Trophoblast cell (in vitro differentiated cells and primary cell): ENCODE results near the gene UNC13D.
"Not testable (repeated sequence)": the region's sequence is repeated elsewhere in the genome, so short reads cannot be mapped to it uniquely, and the experiment has no call there.

ENCODE experiments used
- DNase-seq, 2 donors: peaks; one replicate each; pipeline ENCODE4 v3.0.0-alpha.2; 2016
- H2AFZ ChIP-seq: 2 replicates; pipeline ENCODE4 v1.6.1; 2013; ENCODE audit warnings: low read length, moderate library complexity, mild to moderate bottlenecking; ENCODE audit not compliant: insufficient read depth, poor library complexity
- H2AK5ac ChIP-seq: 2 replicates; pipeline ENCODE4 v1.6.1; 2013; ENCODE audit warnings: mild to moderate bottlenecking, low read length
- H2BK120ac ChIP-seq: 2 replicates; pipeline ENCODE4 v1.6.1; 2013; ENCODE audit warnings: low read length, mild to moderate bottlenecking, moderate library complexity; ENCODE audit not compliant: insufficient read depth, poor library complexity
- H2BK12ac ChIP-seq: 2 replicates; pipeline ENCODE4 v1.6.1; 2013; ENCODE audit warnings: mild to moderate bottlenecking, low read length, moderate library complexity
- H2BK5ac ChIP-seq: 2 replicates; pipeline ENCODE4 v1.6.1; 2013; ENCODE audit warnings: low read length, low read depth, moderate library complexity, mild to moderate bottlenecking; ENCODE audit not compliant: poor library complexity
- H3K14ac ChIP-seq: 2 replicates; pipeline ENCODE4 v1.6.1; 2013; ENCODE audit warnings: mild to moderate bottlenecking, low read length
- H3K18ac ChIP-seq: 2 replicates; pipeline ENCODE4 v1.6.1; 2013; ENCODE audit warnings: mild to moderate bottlenecking, low read length
- H3K23ac ChIP-seq: 2 replicates; pipeline ENCODE4 v1.6.1; 2013; ENCODE audit warnings: low read length
- H3K27ac ChIP-seq: 2 replicates; pipeline ENCODE4 v1.5.1; 2013; ENCODE audit warnings: low read depth, mild to moderate bottlenecking, inconsistent platforms, low read length, moderate library complexity
- H3K27me3 ChIP-seq: 2 replicates; pipeline ENCODE4 v1.6.1; 2013; ENCODE audit warnings: inconsistent platforms, mild to moderate bottlenecking, low read length, moderate library complexity; ENCODE audit not compliant: insufficient read depth
- H3K36me3 ChIP-seq, 2 experiments: 1 replicate in 1 of 2; 2 replicates in 1 of 2; pipeline ENCODE4 v1.6.1; 2013; ENCODE audit warnings: low read length in 2 of 2, mild to moderate bottlenecking in 2 of 2, moderate library complexity in 1 of 2; ENCODE audit not compliant: insufficient read depth in 2 of 2, control insufficient read depth in 1 of 2
- H3K4ac ChIP-seq: 2 replicates; pipeline ENCODE4 v1.6.1; 2013; ENCODE audit warnings: low read depth, mild to moderate bottlenecking, low read length, moderate library complexity
- H3K4me1 ChIP-seq, 2 experiments: 1 replicate in 1 of 2; 2 replicates in 1 of 2; pipeline ENCODE4 v1.6.1; 2013; ENCODE audit warnings: low read length in 2 of 2, mild to moderate bottlenecking in 2 of 2, moderate library complexity in 1 of 2; ENCODE audit not compliant: insufficient read depth in 2 of 2, control insufficient read depth in 1 of 2
- H3K4me2 ChIP-seq: 2 replicates; pipeline ENCODE4 v1.6.1; 2013; ENCODE audit warnings: inconsistent platforms, mild to moderate bottlenecking, low read length, moderate library complexity
- H3K4me3 ChIP-seq: 2 replicates; pipeline ENCODE4 v1.5.1; 2013; ENCODE audit warnings: mild to moderate bottlenecking, low read depth, low read length, inconsistent platforms
- H3K79me1 ChIP-seq: one replicate; pipeline ENCODE4 v1.6.1; 2013; ENCODE audit warnings: low read length
- H3K79me2 ChIP-seq: 2 replicates; pipeline ENCODE4 v1.6.1; 2013; ENCODE audit warnings: low read length, mild to moderate bottlenecking; ENCODE audit not compliant: control insufficient read depth, insufficient read depth, poor library complexity
- H3K9ac ChIP-seq: 2 replicates; pipeline ENCODE4 v1.6.1; 2013; ENCODE audit warnings: mild to moderate bottlenecking, low read length
- H3K9me3 ChIP-seq: 2 replicates; pipeline ENCODE4 v1.6.1; 2013; ENCODE audit warnings: low read depth, mild to moderate bottlenecking, control low read depth, inconsistent platforms, low read length; ENCODE audit not compliant: insufficient read depth
- H4K12ac ChIP-seq: 2 replicates; pipeline ENCODE4 v1.6.1; 2013; ENCODE audit warnings: low read depth, mild to moderate bottlenecking, low read length, moderate library complexity
- H4K8ac ChIP-seq: 2 replicates; pipeline ENCODE4 v1.6.1; 2013; ENCODE audit warnings: low read depth, mild to moderate bottlenecking, low read length, moderate library complexity
- H4K91ac ChIP-seq: one replicate; pipeline ENCODE4 v1.6.1; 2013; ENCODE audit warnings: low read depth, mild to moderate bottlenecking, low read length, moderate library complexity
- WGBS: extraction: QIAGEN DNeasy Blood & Tissue Kit; methylation state at CpG from one replicate; pipeline ENCODE4 v1.1.7; 2013; ENCODE audit warnings: missing lambda C conversion rate; ENCODE audit not compliant: insufficient read length, insufficient coverage; ENCODE audit errors: extremely low coverage; 5-methylcytosine and 5-hydroxymethylcytosine counted together

The UNC13D gene

DNA sequence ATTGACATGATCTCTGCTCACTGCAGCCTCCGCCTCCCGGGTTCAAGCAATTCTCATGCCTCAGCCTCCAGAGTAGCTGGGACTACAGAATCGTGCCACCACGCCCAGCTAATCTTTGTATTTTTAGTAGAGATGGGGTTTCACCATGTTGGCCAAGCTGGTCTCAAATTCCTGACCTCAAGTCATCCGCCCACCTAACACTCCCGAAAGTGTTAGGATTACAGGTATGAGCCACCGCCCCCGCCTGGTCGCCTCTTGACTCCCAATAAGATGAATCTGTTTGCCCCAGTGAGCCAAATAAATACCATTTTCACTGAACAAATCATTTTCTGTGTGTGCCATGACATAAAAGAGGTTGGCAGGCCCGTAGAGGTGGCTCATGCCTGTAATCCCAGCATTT lies 15.2 kb upstream of the UNC13D start:
- H3K79me2 ChIP-seq, H3K4me2 ChIP-seq, H4K8ac ChIP-seq, H2AK5ac ChIP-seq, H3K27ac ChIP-seq, H2BK12ac ChIP-seq, H3K4ac ChIP-seq, H3K18ac ChIP-seq, H3K4me1 ChIP-seq, H2BK120ac ChIP-seq, H3K9me3 ChIP-seq, H2AFZ ChIP-seq, H4K12ac ChIP-seq, H3K27me3 ChIP-seq, H3K36me3 ChIP-seq, DNase-seq, H3K79me1 ChIP-seq, H4K91ac ChIP-seq, H3K14ac ChIP-seq, H3K4me3 ChIP-seq, H3K9ac ChIP-seq, H2BK5ac ChIP-seq, H3K23ac ChIP-seq: not testable (repeated sequence)
- WGBS = no CpG with 5 or more reads among the region's 10 CpGs

DNA sequence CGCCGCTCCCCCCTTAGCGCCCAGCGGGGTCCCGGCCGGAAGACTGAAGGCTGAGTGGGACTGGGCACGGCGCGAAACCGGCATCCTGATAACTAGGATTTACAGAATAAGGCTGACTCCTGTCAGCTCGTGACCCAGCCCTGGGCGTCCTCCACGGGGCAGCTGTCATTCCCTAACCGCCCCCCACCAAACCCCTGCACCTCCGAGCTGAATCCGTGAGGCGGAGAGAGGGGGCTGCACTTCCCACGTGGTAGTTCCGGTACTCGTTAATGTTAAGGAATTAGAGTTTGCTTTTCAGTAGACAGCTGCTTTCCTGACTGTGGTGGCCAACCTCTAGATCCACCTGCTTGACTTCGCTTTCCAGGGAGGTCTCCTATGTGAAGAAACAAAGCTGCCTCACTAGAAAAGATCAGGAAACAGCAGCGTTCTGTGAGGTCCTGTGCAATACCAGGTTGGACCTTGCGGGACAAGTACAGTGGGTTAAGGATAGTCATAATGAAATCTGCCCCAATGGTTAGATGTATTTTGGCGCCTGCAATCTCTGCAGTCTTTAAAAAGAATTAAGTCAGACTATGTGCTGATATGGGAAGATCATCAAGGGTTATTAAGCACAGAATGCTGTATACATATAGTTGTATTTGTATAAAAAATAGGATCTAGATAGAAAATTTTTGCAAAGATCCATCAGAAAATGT lies 12.0 kb upstream of the UNC13D start:
- peak overlapping the region; percentile 35 for H3K27ac ChIP-seq
- no peak overlapping the region for H2AK5ac ChIP-seq
- H2AFZ ChIP-seq = peak overlapping the region; percentile 91
- peaks cover 3% of the 10 kb centered on the region for H3K79me2 ChIP-seq
- H3K14ac ChIP-seq = peak overlapping the region; percentile 8
- H3K4ac ChIP-seq = no peak overlapping the region
- no peaks in the 10 kb centered on the region for H3K9me3 ChIP-seq
- H3K23ac ChIP-seq = no peak overlapping the region
- peak overlapping the region; percentile 5 for H2BK5ac ChIP-seq
- H2BK120ac ChIP-seq = peak overlapping the region; percentile 59
- H4K12ac ChIP-seq = peak overlapping the region; percentile 71
- peaks cover 5% of the 10 kb centered on the region in 2 experiments for H3K36me3 ChIP-seq
- H4K91ac ChIP-seq = peak overlapping the region; percentile 79
- peak overlapping the region; percentile 81 for H3K4me2 ChIP-seq
- no peaks in the 10 kb centered on the region for H3K27me3 ChIP-seq
- H3K4me1 ChIP-seq = peaks cover 5 to 14% of the 10 kb centered on the region in 2 experiments
- DNase-seq = no peak
- WGBS = no CpG with 5 or more reads among the region's 24 CpGs
- peaks cover 3% of the 10 kb centered on the region for H3K79me1 ChIP-seq
- peak overlapping the region; percentile 87 for H3K4me3 ChIP-seq
- peak overlapping the region; percentile 80 for H4K8ac ChIP-seq
- peak overlapping the region; percentile 57 for H3K9ac ChIP-seq
- peak overlapping the region; percentile 50 for H3K18ac ChIP-seq
- no peak overlapping the region for H2BK12ac ChIP-seq

DNA sequence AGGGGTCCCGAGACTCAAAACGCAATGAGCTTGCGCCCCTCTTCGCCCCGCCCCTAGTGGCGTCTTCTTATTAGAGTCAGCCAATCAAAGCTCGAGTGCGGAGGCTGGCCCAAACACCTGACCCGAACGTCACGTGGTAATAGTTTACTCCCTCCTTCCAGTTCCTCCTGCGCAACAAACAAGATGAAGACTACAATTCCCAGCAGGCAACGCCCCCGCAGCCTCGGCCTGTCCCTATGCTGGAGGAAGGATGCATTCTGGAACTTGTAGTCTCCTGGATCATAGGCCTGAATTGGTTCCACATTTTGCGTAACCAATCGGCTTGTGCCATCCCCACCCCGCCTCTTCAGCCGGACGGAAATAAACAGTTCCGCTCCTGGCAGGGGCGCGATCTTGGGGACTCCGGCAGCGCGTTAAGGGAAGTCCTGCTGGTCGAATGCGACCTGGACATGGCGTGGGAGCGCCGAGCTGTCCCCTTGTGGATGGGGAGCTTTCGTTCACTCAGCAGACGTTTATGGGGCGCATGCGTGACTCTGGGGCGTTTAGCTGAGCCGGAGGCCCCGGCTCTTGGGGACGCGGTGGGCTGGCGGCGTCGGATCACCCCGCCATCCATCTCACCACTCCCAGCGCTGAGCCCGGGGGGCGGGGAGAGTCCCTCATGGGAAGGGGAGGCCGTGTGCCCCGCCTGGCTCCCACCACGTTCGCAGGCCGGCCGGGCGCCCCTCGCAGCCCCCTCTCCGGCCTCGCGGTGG lies 11.3 kb upstream of the UNC13D start, which contains the start of gene WBP2:
Gene WBP2, minus strand, starts transcription at position 26 of the 752 bp plus-strand sequence. CDS start 38 bp downstream, outside the sequence.
- peak; percentile 99 to 100 for DNase-seq
- H2AFZ ChIP-seq = peak within 1 kb of the TSS; percentile 91
- H3K4me1 ChIP-seq = peaks cover 5 to 14% of the 10 kb centered on the region in 2 experiments
- peak within 1 kb of the TSS; percentile 87 for H3K4me3 ChIP-seq
- H3K79me1 ChIP-seq = peaks cover 3% of the 10 kb centered on the region
- peak within 1 kb of the TSS; percentile 36 for H2BK12ac ChIP-seq
- WGBS = no CpG with 5 or more reads among the region's 58 CpGs
- H3K4me2 ChIP-seq = peak within 1 kb of the TSS; percentile 81
- no peak within 1 kb of the TSS for H3K23ac ChIP-seq
- H3K79me2 ChIP-seq = peaks cover 3% of the 10 kb centered on the region
- H2BK120ac ChIP-seq = peak within 1 kb of the TSS; percentile 59
- peaks cover 12% of the 10 kb centered on the region in 2 experiments for H3K36me3 ChIP-seq
- H3K14ac ChIP-seq = peak within 1 kb of the TSS; percentile 25
- H4K91ac ChIP-seq = peak within 1 kb of the TSS; percentile 79
- H4K8ac ChIP-seq = peak within 1 kb of the TSS; percentile 80
- H4K12ac ChIP-seq = peak within 1 kb of the TSS; percentile 71
- H3K27me3 ChIP-seq = no peaks in the 10 kb centered on the region
- H3K27ac ChIP-seq = peak within 1 kb of the TSS; percentile 35
- peak within 1 kb of the TSS; percentile 16 for H3K4ac ChIP-seq
- peak within 1 kb of the TSS; percentile 36 for H2AK5ac ChIP-seq
- peak within 1 kb of the TSS; percentile 24 for H2BK5ac ChIP-seq
- no peaks in the 10 kb centered on the region for H3K9me3 ChIP-seq
- H3K18ac ChIP-seq = peak within 1 kb of the TSS; percentile 50
- peak within 1 kb of the TSS; percentile 68 for H3K9ac ChIP-seq

DNA sequence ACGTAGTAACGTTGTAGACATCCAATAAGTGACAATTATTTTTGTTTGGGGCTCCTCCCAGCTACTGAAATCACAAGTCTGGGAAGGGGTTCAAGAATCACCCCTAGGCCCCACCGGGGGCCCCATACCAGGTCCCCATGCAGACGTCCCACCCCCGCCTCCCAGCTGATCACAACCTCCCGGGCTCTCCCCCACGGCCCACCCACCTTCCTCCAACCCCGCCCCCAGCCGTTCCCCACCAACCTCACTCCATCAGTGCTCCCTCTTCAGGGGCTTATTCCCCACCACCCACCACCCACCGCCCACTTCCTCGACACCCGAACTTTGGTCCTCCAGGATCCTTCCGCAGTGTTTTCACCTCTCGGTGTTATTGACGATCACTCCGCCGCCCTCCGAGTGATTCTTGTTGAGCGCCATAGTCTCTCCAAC lies 10.7 kb upstream of the UNC13D start:
- peak overlapping the region; percentile 24 for H2BK5ac ChIP-seq
- no peaks in the 10 kb centered on the region for H3K9me3 ChIP-seq
- H4K12ac ChIP-seq = no peak overlapping the region
- H3K36me3 ChIP-seq = peaks cover 14 to 15% of the 10 kb centered on the region in 2 experiments
- no peak overlapping the region for H3K18ac ChIP-seq
- peaks cover 3% of the 10 kb centered on the region for H3K79me1 ChIP-seq
- H3K4ac ChIP-seq = no peak overlapping the region
- no peak overlapping the region for H3K23ac ChIP-seq
- WGBS = no CpG with 5 or more reads among the region's 19 CpGs
- H3K4me3 ChIP-seq = peak overlapping the region; percentile 76
- no peaks in the 10 kb centered on the region for H3K27me3 ChIP-seq
- H3K4me2 ChIP-seq = peak overlapping the region; percentile 73
- peaks cover 3% of the 10 kb centered on the region for H3K79me2 ChIP-seq
- H2AFZ ChIP-seq = no peak overlapping the region
- DNase-seq = no peak
- no peak overlapping the region for H3K9ac ChIP-seq
- peaks cover 5 to 14% of the 10 kb centered on the region in 2 experiments for H3K4me1 ChIP-seq
- H2AK5ac ChIP-seq = peak overlapping the region; percentile 36
- peak overlapping the region; percentile 21 for H3K27ac ChIP-seq
- peak overlapping the region; percentile 40 for H4K8ac ChIP-seq
- no peak overlapping the region for H2BK12ac ChIP-seq
- H4K91ac ChIP-seq = no peak overlapping the region
- H2BK120ac ChIP-seq = peak overlapping the region; percentile 52
- peak overlapping the region; percentile 25 for H3K14ac ChIP-seq
